ENCODE measurements around the gene TMOD1. TPM values are rescaled to one million over a fixed set of nuclear protein-coding genes. Genes with fewer than 3 reads are reported as not detected.

The TMOD1 gene
- total and polyA plus RNA-seq, 2 experiments from 2014 or later: 0.69 to 4.5 TPM

DNA sequence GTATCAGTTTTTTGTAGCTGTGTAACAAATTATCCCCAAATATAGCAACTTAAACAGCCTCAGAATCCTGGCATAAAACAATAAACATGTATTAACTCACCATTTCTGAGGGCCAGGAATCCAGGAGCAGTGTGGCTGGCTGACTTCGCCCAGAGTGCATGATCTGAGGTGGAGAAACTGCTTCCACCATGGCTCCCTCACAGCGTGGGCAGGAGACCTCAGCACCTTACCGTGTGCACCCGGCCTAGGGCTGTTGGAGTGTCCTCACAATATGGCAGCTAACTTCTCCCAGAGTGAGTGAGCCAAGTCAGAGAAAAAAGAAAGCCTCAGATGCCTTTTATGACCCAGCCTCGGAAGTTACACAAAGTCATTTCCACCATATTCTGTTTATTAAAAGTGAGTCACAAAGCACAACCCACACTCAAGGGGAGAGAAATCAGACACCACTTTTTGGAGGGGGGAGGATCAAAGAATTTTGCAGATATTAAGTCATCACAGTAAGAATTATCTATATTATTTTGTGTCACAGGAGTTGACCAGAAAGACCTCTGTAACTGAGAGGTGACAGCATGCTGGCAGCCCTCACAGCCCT lies 72.1 kb downstream of the TMOD1 start:
- ATAC-seq: no peak
- H4K20me1 ChIP-seq (replicated peaks; ENCODE audit: insufficient read depth): no peaks in the 10 kb centered on the region
- H3K27ac ChIP-seq (ENCODE audit: low read depth): no peak overlapping the region
- H3K36me3 ChIP-seq (ENCODE audit: insufficient read depth): no peaks in the 10 kb centered on the region
- Mint-ChIP-seq H3K27me3 (ENCODE audit: insufficient read depth, low read depth, poor library complexity) (peaks cover 3% of the 10 kb centered on the region), H3K4me3 (no peak overlapping the region), H3K4me1 (no peaks in the 10 kb centered on the region), H3K27ac (no peak overlapping the region), H3K36me3 (ENCODE audit: low read depth) (no peaks in the 10 kb centered on the region), H3K9me3 (peaks cover 4% of the 10 kb centered on the region; the same call in 2 of the 3 replicates)
- no peaks in the 10 kb centered on the region for H3K79me2 ChIP-seq (replicated peaks; ENCODE audit: insufficient read depth)
- H3K27me3 ChIP-seq (ENCODE audit: insufficient read depth): no peaks in the 10 kb centered on the region
- TF ChIP-seq STAT1 (IDR thresholded peaks at IDR 0.05; ENCODE audit: unreplicated experiment): no peak
- no peak for TF ChIP-seq CREB1 (CRISPR knock-in tag; IDR thresholded peaks at IDR 0.05; ENCODE audit: low read depth)
- no peak for TF ChIP-seq EZH2phosphoT487 (IDR thresholded peaks at IDR 0.05; ENCODE audit: unreplicated experiment)
- TF ChIP-seq, protein P1, sequence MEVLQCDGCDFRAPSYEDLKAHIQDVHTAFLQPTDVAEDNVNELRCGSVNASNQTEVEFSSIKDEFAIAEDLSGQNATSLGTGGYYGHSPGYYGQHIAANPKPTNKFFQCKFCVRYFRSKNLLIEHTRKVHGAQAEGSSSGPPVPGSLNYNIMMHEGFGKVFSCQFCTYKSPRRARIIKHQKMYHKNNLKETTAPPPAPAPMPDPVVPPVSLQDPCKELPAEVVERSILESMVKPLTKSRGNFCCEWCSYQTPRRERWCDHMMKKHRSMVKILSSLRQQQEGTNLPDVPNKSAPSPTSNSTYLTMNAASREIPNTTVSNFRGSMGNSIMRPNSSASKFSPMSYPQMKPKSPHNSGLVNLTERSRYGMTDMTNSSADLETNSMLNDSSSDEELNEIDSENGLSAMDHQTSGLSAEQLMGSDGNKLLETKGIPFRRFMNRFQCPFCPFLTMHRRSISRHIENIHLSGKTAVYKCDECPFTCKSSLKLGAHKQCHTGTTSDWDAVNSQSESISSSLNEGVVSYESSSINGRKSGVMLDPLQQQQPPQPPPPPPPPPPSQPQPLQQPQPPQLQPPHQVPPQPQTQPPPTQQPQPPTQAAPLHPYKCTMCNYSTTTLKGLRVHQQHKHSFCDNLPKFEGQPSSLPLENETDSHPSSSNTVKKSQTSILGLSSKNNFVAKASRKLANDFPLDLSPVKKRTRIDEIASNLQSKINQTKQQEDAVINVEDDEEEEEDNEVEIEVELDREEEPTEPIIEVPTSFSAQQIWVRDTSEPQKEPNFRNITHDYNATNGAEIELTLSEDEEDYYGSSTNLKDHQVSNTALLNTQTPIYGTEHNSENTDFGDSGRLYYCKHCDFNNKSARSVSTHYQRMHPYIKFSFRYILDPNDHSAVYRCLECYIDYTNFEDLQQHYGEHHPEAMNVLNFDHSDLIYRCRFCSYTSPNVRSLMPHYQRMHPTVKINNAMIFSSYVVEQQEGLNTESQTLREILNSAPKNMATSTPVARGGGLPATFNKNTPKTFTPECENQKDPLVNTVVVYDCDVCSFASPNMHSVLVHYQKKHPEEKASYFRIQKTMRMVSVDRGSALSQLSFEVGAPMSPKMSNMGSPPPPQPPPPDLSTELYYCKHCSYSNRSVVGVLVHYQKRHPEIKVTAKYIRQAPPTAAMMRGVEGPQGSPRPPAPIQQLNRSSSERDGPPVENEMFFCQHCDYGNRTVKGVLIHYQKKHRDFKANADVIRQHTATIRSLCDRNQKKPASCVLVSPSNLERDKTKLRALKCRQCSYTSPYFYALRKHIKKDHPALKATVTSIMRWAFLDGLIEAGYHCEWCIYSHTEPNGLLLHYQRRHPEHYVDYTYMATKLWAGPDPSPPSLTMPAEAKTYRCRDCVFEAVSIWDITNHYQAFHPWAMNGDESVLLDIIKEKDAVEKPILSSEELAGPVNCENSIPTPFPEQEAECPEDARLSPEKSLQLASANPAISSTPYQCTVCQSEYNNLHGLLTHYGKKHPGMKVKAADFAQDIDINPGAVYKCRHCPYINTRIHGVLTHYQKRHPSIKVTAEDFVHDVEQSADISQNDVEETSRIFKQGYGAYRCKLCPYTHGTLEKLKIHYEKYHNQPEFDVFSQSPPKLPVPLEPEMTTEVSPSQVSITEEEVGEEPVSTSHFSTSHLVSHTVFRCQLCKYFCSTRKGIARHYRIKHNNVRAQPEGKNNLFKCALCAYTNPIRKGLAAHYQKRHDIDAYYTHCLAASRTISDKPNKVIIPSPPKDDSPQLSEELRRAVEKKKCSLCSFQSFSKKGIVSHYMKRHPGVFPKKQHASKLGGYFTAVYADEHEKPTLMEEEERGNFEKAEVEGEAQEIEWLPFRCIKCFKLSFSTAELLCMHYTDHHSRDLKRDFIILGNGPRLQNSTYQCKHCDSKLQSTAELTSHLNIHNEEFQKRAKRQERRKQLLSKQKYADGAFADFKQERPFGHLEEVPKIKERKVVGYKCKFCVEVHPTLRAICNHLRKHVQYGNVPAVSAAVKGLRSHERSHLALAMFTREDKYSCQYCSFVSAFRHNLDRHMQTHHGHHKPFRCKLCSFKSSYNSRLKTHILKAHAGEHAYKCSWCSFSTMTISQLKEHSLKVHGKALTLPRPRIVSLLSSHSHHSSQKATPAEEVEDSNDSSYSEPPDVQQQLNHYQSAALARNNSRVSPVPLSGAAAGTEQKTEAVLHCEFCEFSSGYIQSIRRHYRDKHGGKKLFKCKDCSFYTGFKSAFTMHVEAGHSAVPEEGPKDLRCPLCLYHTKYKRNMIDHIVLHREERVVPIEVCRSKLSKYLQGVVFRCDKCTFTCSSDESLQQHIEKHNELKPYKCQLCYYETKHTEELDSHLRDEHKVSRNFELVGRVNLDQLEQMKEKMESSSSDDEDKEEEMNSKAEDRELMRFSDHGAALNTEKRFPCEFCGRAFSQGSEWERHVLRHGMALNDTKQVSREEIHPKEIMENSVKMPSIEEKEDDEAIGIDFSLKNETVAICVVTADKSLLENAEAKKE (CRISPR knock-in tag; IDR thresholded peaks at IDR 0.05): no peak
- TF ChIP-seq, protein P2, sequence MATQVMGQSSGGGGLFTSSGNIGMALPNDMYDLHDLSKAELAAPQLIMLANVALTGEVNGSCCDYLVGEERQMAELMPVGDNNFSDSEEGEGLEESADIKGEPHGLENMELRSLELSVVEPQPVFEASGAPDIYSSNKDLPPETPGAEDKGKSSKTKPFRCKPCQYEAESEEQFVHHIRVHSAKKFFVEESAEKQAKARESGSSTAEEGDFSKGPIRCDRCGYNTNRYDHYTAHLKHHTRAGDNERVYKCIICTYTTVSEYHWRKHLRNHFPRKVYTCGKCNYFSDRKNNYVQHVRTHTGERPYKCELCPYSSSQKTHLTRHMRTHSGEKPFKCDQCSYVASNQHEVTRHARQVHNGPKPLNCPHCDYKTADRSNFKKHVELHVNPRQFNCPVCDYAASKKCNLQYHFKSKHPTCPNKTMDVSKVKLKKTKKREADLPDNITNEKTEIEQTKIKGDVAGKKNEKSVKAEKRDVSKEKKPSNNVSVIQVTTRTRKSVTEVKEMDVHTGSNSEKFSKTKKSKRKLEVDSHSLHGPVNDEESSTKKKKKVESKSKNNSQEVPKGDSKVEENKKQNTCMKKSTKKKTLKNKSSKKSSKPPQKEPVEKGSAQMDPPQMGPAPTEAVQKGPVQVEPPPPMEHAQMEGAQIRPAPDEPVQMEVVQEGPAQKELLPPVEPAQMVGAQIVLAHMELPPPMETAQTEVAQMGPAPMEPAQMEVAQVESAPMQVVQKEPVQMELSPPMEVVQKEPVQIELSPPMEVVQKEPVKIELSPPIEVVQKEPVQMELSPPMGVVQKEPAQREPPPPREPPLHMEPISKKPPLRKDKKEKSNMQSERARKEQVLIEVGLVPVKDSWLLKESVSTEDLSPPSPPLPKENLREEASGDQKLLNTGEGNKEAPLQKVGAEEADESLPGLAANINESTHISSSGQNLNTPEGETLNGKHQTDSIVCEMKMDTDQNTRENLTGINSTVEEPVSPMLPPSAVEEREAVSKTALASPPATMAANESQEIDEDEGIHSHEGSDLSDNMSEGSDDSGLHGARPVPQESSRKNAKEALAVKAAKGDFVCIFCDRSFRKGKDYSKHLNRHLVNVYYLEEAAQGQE (IDR thresholded peaks at IDR 0.05; ENCODE audit: unreplicated experiment): no peak
- no peak for TF ChIP-seq ZNF331 (CRISPR knock-in tag; IDR thresholded peaks at IDR 0.05; ENCODE audit: low read depth)
- no peak for TF ChIP-seq POLR2AphosphoS5 (IDR thresholded peaks at IDR 0.05; ENCODE audit: low read depth)
- TF ChIP-seq, protein P3, sequence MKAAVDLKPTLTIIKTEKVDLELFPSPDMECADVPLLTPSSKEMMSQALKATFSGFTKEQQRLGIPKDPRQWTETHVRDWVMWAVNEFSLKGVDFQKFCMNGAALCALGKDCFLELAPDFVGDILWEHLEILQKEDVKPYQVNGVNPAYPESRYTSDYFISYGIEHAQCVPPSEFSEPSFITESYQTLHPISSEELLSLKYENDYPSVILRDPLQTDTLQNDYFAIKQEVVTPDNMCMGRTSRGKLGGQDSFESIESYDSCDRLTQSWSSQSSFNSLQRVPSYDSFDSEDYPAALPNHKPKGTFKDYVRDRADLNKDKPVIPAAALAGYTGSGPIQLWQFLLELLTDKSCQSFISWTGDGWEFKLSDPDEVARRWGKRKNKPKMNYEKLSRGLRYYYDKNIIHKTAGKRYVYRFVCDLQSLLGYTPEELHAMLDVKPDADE (IDR thresholded peaks at IDR 0.05): no peak
- TF ChIP-seq JUNB (IDR thresholded peaks at IDR 0.05; ENCODE audit: unreplicated experiment): no peak
- no peak for TF ChIP-seq ZNF114 (CRISPR knock-in tag; IDR thresholded peaks at IDR 0.05)
- no peak for TF ChIP-seq NANOG (IDR thresholded peaks at IDR 0.05; ENCODE audit: borderline replicate concordance)
- TF ChIP-seq EZH2 (IDR thresholded peaks at IDR 0.05; ENCODE audit: low read depth, unreplicated experiment): no peak
- no peak for TF ChIP-seq CTCF (conservative IDR thresholded peaks at IDR 0.05; ENCODE audit: low read depth in 2 of 2)
- no peaks in the 10 kb centered on the region for H3K4me1 ChIP-seq (ENCODE audit: insufficient read depth)
- H3F3A ChIP-seq (replicated peaks; ENCODE audit: low read depth): no peaks in the 10 kb centered on the region
- H3K9me2 ChIP-seq (ENCODE audit: insufficient read depth): peaks cover 5% of the 10 kb centered on the region; the same call in 1 of the 2 replicates
- no peak overlapping the region for H3K4me3 ChIP-seq
- DNase-seq (ENCODE audit: low spot score): no peak
- H3K4me2 ChIP-seq: no peak overlapping the region
- H2AFZ ChIP-seq: no peak overlapping the region

Measured in GM23338 (cell line).